ENCODE results near the gene OSCAR.
A peak's percentile ranks its signal among the peaks of the same experiment; 100 is the strongest.
"Not testable (repeated sequence)": the region's sequence is repeated elsewhere in the genome, so short reads cannot be mapped to it uniquely, and the experiment has no call there.

The OSCAR gene

GRCh38 chr19:54124393-54124792 is 23.8 kb upstream of the OSCAR start:
- FAIRE-seq, result no peak

GRCh38 chr19:54123682-54124081 is 23.1 kb upstream of the OSCAR start:
- no peak for FAIRE-seq

GRCh38 chr19:54121259-54121658 is 20.7 kb upstream of the OSCAR start:
- FAIRE-seq, result no peak

GRCh38 chr19:54115109-54116063 is 14.8 kb upstream of the OSCAR start, which contains the start of the genes PRPF31 and TFPT:
TSS of gene PRPF31 (plus strand) at chr19:54115754. CDS start at chr19:54118279, 2,525 bp downstream.
TSS of gene TFPT (minus strand) at chr19:54115657. CDS start at chr19:54115269, 388 bp downstream.
- no peak for FAIRE-seq

GRCh38 chr19:54114340-54115108 is 13.9 kb upstream of the OSCAR start:
- FAIRE-seq, result no peak

GRCh38 chr19:54109651-54110050 is 9.0 kb upstream of the OSCAR start:
- no peak for FAIRE-seq

- FAIRE-seq, result no peak
Measured at GRCh38 chr19:54108496-54108895, 7.9 kb upstream of the OSCAR start.

- FAIRE-seq, result no peak
Measured at GRCh38 chr19:54107876-54108490, 7.4 kb upstream of the OSCAR start.

- FAIRE-seq, result no peak
Measured at GRCh38 chr19:54106716-54107115, 6.1 kb upstream of the OSCAR start.

GRCh38 chr19:54105796-54106195 is 5.2 kb upstream of the OSCAR start:
- FAIRE-seq, result no peak

- no peak for FAIRE-seq
Measured at GRCh38 chr19:54104998-54105715, 4.6 kb upstream of the OSCAR start.

GRCh38 chr19:54102421-54103169 is 2.0 kb upstream of the OSCAR start, which contains the start of gene NDUFA3:
TSS of gene NDUFA3 (plus strand) at chr19:54102855. CDS start at chr19:54102879, 24 bp downstream.
- peak; percentile 60 for FAIRE-seq

- not testable (repeated sequence) for FAIRE-seq
Measured at GRCh38 chr19:54099903-54100255, 724 bp downstream of the OSCAR start.

GRCh38 chr19:54099190-54099902 is 1.3 kb downstream of the OSCAR start:
- no peak for FAIRE-seq

- no peak for FAIRE-seq
Measured at GRCh38 chr19:54096617-54097106, 3.9 kb downstream of the OSCAR start.

- not testable (repeated sequence) for FAIRE-seq
Measured at GRCh38 chr19:54095859-54096616, 4.6 kb downstream of the OSCAR start.

GRCh38 chr19:54095136-54095858 is 5.3 kb downstream of the OSCAR start:
- FAIRE-seq, result no peak

- FAIRE-seq, result no peak
Measured at GRCh38 chr19:54094426-54095000, 6.1 kb downstream of the OSCAR start.

- FAIRE-seq, result no peak
Measured at GRCh38 chr19:54084410-54084809, 16.2 kb downstream of the OSCAR start.
